Erythroblast (primary cell): ENCODE measurements around the gene ANO4.

Experiments
- GATA1 ChIP-seq: IDR thresholded peaks from 2 replicates; pipeline ENCODE4 v1.6.1; 2011; ENCODE audit warnings: low read depth, mild to moderate bottlenecking, control low read depth, low read length, moderate library complexity
- POLR2A ChIP-seq: IDR thresholded peaks from 2 replicates; pipeline ENCODE4 v1.6.1; 2011; ENCODE audit warnings: mild to moderate bottlenecking, low read length

DNA sequence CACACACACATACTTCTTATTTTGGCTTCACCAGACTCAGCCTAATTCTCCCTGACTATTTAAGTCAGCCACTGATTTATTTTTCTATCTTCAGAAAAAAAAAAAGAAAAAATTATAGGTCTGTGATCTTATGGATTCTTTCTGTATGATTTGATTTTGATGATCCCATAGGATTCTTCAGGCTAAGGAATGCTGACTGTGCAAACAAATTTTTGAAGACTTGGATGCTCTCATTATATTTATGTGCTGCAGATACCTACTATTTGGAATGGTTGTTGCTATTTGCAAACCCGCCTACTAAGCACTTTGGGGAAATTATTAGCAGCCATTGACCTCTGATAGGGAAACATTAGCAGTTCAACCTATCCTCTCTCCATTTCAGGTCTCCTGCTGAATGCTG is 4.0 kb upstream of the ANO4 start:
- TF ChIP-seq POLR2A (no peak), GATA1 (no peak)
